Skin epidermis (tissue), 12 donors: ENCODE results near the gene RBM28.

Experiments
- H3K27ac ChIP-seq, 21 experiments: fragments of 200-600 bp; sonication (generic) in 11 of 21; one replicate each; pipeline ENCODE4 v1.5.0; 2020; ENCODE audit warnings: mild to moderate bottlenecking in 3 of 21, inconsistent platforms in 2 of 21, moderate library complexity in 2 of 21
- H3K4me3 ChIP-seq, 7 experiments: fragments of 200-600 bp; sonication (generic) in 2 of 7; one replicate each; pipeline ENCODE4 v1.5.0; 2020; ENCODE audit warnings: inconsistent platforms in 2 of 7, mild to moderate bottlenecking in 2 of 7, moderate library complexity in 1 of 7

The RBM28 gene

DNA sequence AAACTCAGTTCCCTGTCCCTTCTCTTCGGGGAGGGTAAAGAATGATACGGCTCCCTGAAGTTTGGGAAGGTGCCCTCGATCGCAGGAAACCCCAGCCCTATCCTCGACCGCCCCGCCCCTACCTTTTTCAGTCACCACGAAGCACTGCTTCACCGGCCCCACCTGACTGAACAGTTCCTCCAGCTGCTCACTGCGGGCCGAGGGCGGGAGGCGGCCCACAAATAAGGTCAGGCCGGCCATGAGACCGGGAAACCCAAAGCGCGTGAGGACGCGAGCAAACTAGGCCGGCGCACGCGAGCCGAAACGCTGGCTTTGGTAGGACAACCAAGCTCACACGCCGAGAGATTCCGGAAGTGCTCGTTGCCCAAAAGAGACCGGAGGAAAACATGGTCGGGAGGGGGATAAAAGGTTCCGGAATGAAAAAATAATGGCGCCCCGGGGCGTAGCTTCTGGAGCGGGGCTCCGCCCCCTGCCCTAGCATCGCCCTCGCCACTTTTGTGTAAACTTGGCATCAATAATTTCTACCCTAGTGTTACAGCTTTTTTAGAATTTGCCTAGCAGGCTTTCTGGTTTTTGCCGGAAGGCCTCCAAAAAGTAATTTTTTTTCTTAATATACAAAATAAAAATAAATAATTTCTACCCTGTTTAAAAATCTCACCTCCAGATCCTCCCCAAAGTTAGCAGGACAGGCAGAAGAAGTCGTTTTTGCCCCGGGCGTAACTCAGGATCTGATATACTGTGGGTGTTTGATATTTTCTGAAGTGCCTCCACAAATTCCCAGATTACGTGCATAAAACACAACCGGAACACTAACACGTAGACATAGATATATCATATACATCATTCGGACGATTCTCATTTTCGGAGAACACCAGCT is at the start of gene RBM28:
Gene RBM28 (minus strand): TSS at position 355 of the 877 bp plus-strand sequence. CDS start 115 bp downstream, at position 240.
- H3K4me3 ChIP-seq: peak within 1 kb of the TSS; percentile 48 to 91 (median 68)
- peak within 1 kb of the TSS; percentile 46 to 93 (median 85) for H3K27ac ChIP-seq

DNA sequence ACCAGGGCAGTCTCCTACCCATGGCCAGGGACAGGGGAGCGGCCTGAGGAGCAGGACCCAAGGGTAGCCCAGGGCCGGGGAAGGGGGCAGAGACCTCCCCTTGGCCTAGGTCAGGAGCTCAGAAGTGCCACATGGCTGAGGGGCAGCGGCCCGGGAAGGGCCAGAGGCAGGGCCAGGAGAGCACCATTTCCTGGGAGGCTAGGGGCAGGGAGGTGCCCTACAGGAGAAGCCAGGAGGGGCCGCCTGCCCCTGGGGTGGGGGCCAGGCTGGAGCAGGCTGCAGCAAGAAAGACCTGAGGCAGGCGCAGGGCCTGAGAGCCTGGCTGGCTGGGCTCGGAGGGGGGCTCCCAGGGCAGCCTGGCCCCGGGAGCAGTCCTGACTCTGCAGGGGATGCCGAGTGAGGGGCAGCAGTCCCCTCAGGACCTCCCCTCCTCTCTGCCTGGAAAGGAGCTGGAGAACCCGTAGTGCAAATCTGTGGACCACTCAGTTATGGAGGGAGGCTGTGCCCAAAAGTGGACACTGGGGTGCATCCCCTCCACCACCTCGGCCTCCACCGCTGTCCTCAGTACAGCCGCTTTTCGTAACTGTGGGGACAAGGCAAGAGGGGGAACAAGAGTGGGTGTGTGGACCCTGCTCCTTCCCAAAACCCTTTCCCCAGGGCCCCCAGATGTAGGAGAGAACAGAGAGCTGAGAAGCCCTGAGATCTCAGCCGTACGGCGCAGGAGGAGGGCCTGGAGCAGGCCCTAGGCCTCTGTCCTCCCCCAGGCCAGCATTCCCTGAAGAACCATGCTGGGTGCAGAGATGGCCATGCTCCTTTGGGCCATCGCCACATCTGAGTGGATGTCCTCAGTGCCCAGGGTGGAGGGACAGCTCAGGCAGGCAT is 49.0 kb upstream of the RBM28 start:
- Histone ChIP-seq H3K27ac (no peak overlapping the region), H3K4me3 (no peak overlapping the region)

- Histone ChIP-seq H3K4me3 (no peak overlapping the region), H3K27ac (no peak overlapping the region)
These were observed 48.1 kb upstream of the RBM28 start for GRCh38 chr7:128391805-128392204.

- Histone ChIP-seq H3K4me3 (no peak overlapping the region), H3K27ac (no peak overlapping the region)
These were observed 47.3 kb upstream of the RBM28 start for GRCh38 chr7:128390871-128391565.

DNA sequence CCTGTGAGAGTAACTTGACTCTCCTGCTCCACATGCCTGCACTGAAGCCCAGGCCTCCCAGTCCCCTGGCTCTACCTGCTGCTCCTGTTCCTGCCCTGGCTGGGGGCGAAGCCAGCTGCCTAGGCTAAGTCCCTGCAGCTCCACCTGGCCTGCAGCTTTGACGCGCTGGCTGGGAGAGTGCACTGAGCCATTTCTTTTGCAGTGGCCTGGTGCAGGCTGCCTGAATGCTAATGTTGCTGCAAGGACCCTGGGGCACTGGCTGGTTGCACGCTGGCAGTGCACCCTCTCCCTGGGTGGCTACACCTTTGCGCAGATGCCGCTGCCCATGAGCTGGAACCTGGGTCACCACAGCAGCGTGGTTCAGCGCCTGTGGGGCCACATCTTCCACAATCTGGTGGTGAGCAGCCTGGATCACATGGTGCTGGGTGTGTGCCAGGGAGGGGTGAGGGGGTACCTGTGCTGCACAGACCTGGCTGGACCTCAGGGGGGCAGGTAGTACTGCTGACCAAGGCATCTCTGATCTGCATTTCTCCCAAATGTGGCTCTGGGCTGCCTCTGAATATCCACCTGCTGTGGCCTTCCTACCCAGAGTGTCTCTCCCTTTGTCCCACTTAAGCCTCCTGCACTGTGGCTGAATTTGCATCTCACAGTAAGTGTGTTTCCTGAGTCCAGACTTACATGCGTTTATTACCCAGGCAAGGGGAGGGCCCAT is 46.1 kb upstream of the RBM28 start:
- H3K27ac ChIP-seq: no peak overlapping the region
- H3K4me3 ChIP-seq: no peak overlapping the region

- H3K4me3 ChIP-seq: no peak overlapping the region
- no peak overlapping the region for H3K27ac ChIP-seq
These were observed 45.4 kb upstream of the RBM28 start for GRCh38 chr7:128389085-128389617.

- Histone ChIP-seq H3K4me3 (no peak overlapping the region), H3K27ac (no peak overlapping the region)
These were observed 44.4 kb upstream of the RBM28 start for GRCh38 chr7:128388145-128388485.

GRCh38 chr7:128387216-128388144 is 43.8 kb upstream of the RBM28 start:
- no peak overlapping the region for H3K27ac ChIP-seq
- H3K4me3 ChIP-seq: no peak overlapping the region

GRCh38 chr7:128385988-128386925 is 42.5 kb upstream of the RBM28 start:
- H3K27ac ChIP-seq: no peak overlapping the region
- H3K4me3 ChIP-seq: no peak overlapping the region

- no peak overlapping the region for H3K27ac ChIP-seq
- H3K4me3 ChIP-seq: no peak overlapping the region
These were observed 41.0 kb upstream of the RBM28 start for GRCh38 chr7:128384726-128385125.

GRCh38 chr7:128383776-128384175 is 40.1 kb upstream of the RBM28 start:
- Histone ChIP-seq H3K4me3 (no peak overlapping the region), H3K27ac (no peak overlapping the region)

GRCh38 chr7:128381161-128381821 is 37.6 kb upstream of the RBM28 start:
- Histone ChIP-seq H3K4me3 (no peak overlapping the region), H3K27ac (peak overlapping the region in 3 of 21 experiments; percentile 6 to 50 (median 26))

GRCh38 chr7:128380483-128381106 is 36.9 kb upstream of the RBM28 start:
- Histone ChIP-seq H3K4me3 (no peak overlapping the region), H3K27ac (peak overlapping the region in 1 of 21 experiments; percentile 10)

DNA sequence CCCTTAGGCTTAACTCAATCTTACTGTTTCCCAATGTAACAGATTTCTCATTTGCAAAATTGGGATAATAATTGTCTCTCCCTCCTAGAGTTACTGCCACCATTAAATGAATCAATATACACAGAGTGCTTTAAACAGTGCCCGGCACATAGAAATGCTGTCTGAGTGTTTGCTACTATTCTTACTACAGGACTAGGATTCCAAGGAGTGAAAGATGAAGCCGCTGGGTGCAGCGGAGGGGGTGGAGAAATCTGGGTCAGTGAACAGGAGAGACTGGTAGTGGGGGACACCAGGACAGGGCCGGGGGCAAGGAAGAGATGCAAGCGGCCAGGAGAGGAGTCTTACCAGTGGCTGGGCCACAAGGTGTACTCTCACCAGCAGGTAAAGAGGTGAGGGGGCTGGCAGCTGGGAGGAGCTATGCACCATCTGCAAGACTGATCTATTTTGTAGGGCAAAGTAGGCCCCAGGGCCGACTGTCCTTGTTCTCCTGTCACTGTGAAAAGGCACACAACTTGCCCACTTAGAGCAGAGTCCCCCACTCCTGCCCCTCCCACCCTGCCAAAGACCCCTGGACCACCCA is 36.3 kb upstream of the RBM28 start:
- Histone ChIP-seq H3K27ac (no peak overlapping the region), H3K4me3 (no peak overlapping the region)

DNA sequence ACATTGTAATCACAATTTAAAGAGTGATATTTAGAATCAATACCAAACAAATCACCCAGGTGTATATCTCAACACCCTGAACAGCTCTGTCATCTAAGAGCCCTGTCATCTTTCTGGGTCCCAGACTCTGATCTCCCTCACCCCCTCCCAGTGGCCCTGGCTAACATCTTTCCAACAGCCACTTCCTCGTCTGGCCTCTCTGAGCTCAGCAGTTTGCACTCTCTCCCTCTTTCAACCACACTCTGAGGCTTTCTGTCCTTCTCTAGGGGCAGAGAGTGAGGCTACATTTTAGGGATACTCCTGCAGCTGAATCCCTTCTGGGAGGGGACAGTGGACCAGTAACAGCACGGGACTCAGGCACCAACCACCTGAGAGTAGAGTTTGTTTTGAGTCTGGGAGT is 34.9 kb upstream of the RBM28 start:
- H3K27ac ChIP-seq: no peak overlapping the region
- H3K4me3 ChIP-seq: no peak overlapping the region

DNA sequence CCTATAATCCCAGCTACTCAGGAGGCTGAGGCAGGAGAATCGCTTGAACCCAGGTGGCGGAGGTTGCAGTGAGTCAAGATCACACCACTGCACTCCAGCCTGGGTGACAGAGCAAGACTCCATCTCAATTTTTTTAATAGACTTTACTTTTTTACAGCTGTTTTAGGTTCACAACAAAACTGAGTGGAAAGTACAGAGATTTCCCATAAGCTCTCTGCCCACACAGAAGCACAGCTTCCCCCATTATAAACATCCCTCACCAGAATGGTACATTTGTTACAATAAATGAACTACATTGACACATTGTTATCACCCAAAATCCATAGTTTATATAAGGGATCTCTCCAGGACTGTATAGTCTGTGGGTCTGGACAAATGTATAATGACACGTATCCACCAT is 32.4 kb upstream of the RBM28 start:
- Histone ChIP-seq H3K27ac (no peak overlapping the region), H3K4me3 (no peak overlapping the region)
